HCT116 (cell line): ENCODE results near the gene RNF208. TPM values are rescaled to one million over a fixed set of nuclear protein-coding genes. Genes with fewer than 3 reads are reported as not detected.

ENCODE experiments used
- ATAC-seq: fragments of 200-7000 bp; cut with Tn5 transposase; 2 replicates; pipeline ENCODE4 v1.9.1; 2020; ENCODE audit warnings: mild to moderate bottlenecking, moderate library complexity
- BruUV-seq: library from RNA; stranded (reverse); fragments of 400-500 nt; replicated peaks from 2 replicates; lab custom pipeline; 2021; lab: Mats Ljungman, UMichigan
- CTCF ChIA-PET: fragments of 300-600 bp; sonication (Branson Sonifier 250); formaldehyde crosslinking; loops from one replicate; lab custom pipeline; 2021; ENCODE audit warnings: antibody characterized with exemption; lab: Charles Lee
- POLR2A ChIA-PET: fragments of 300-600, 350-600 bp; sonication (Branson Sonifier 250); formaldehyde crosslinking; loops from one replicate; lab custom pipeline; 2021; ENCODE audit warnings: antibody characterized with exemption; lab: Charles Lee
- RAD21 ChIA-PET, 2 experiments: fragments of 300-600 bp; sonication (Branson Sonifier 250); formaldehyde crosslinking; loops; one replicate each; lab custom pipeline; 2023; ENCODE audit warnings: low total read pairs in 2 of 2; ENCODE audit not compliant: uncharacterized antibody in 2 of 2, unreplicated experiment in 2 of 2, low non-redundant PET in 1 of 2; lab: Charles Lee
- DNase-seq: peaks from one replicate; pipeline ENCODE4 v3.0.0-alpha.2; 2010; ENCODE audit warnings: low read depth, low spot score
- H2AFZ ChIP-seq: fragments of 200-600 bp; shearing (Covaris generic), sonication (generic); 2 replicates; pipeline ENCODE4 v1.6.1; 2017; ENCODE audit warnings: low read depth, mixed run types, mixed read lengths, antibody characterized with exemption, low read length; ENCODE audit not compliant: poor library complexity, severe bottlenecking
- H3K27ac ChIP-seq: 2 replicates; pipeline ENCODE4 v1.5.1; 2012; ENCODE audit warnings: low read depth, low read length
- H3K27me3 ChIP-seq: fragments of 200-600 bp; sonication (generic); 2 replicates; pipeline ENCODE4 v1.6.1; 2016; ENCODE audit warnings: mixed run types, low read length, mixed read lengths; ENCODE audit not compliant: insufficient read depth
- H3K36me3 ChIP-seq, 2 experiments: fragments of 200-500 bp in 1 of 2; fragments of 200-600 bp in 1 of 2; sonication (Bioruptor generic) in 1 of 2; sonication (generic) in 1 of 2; 2 replicates each; pipeline versions ENCODE4 v1.5.1 to v1.6.1; 2014 to 2016; ENCODE audit warnings: low read length in 2 of 2, inconsistent platforms in 1 of 2, mixed read lengths in 1 of 2, mixed run types in 1 of 2; ENCODE audit not compliant: insufficient read depth in 2 of 2, control insufficient read depth in 1 of 2
- H3K4me1 ChIP-seq, 2 experiments: fragments of 200-600 bp in 1 of 2; sonication (generic) in 1 of 2; 2 replicates each; pipeline versions ENCODE4 v1.5.1 to v1.6.1; 2012 to 2017; ENCODE audit warnings: low read length in 2 of 2, inconsistent platforms in 1 of 2, mild to moderate bottlenecking in 1 of 2, mixed read lengths in 1 of 2, mixed run types in 1 of 2, moderate library complexity in 1 of 2; ENCODE audit not compliant: insufficient read depth in 2 of 2, control insufficient read depth in 1 of 2
- H3K4me2 ChIP-seq: fragments of 200-600 bp; sonication (generic); 2 replicates; pipeline ENCODE4 v1.6.1; 2017; ENCODE audit warnings: mixed run types, low read length, mixed read lengths
- H3K4me3 ChIP-seq, 2 experiments: fragments of 200-600 bp in 1 of 2; sonication (generic) in 1 of 2; replicated peaks in 1 of 2; 2 replicates each; pipeline ENCODE4 v1.5.1; 2011 to 2016; ENCODE audit warnings: low read length in 2 of 2, control low read depth in 1 of 2, low read depth in 1 of 2, mild to moderate bottlenecking in 1 of 2, mixed read lengths in 1 of 2, mixed run types in 1 of 2
- H3K79me2 ChIP-seq: fragments of 200-600 bp; sonication (generic); 2 replicates; pipeline ENCODE4 v1.6.1; 2017; ENCODE audit warnings: mild to moderate bottlenecking, mixed run types, low read length, moderate library complexity, mixed read lengths; ENCODE audit not compliant: insufficient read depth
- H3K9ac ChIP-seq: fragments of 200-600 bp; sonication (generic); 2 replicates; pipeline ENCODE4 v1.6.1; 2016; ENCODE audit warnings: low read length, mixed read lengths
- H3K9me2 ChIP-seq: fragments of 200-600 bp; sonication (generic), shearing (Covaris generic); 2 replicates; pipeline ENCODE4 v1.6.1; 2017; ENCODE audit warnings: mixed run types, mild to moderate bottlenecking, moderate library complexity; ENCODE audit not compliant: insufficient read depth
- H3K9me3 ChIP-seq, 2 experiments: fragments of 200-500 bp in 1 of 2; fragments of 200-600 bp in 1 of 2; sonication (Bioruptor generic) in 1 of 2; sonication (generic) in 1 of 2; 2 replicates each; pipeline ENCODE4 v1.6.1; 2014 to 2017; ENCODE audit warnings: low read length in 2 of 2, mixed read lengths in 2 of 2, inconsistent platforms in 1 of 2, low read depth in 1 of 2, mild to moderate bottlenecking in 1 of 2, mixed run types in 1 of 2, moderate library complexity in 1 of 2; ENCODE audit not compliant: control insufficient read depth in 1 of 2, insufficient read depth in 1 of 2
- H4K20me1 ChIP-seq: fragments of 200-600 bp; sonication (generic), shearing (Covaris generic); 2 replicates; pipeline ENCODE4 v1.6.1; 2017; ENCODE audit warnings: mixed run types, mild to moderate bottlenecking, moderate library complexity; ENCODE audit not compliant: insufficient read depth
- ATF3 ChIP-seq: IDR thresholded peaks from 2 replicates; pipeline ENCODE4 v1.6.1; 2012
- CBX3 ChIP-seq: IDR thresholded peaks from 2 replicates; pipeline ENCODE4 v1.6.1; 2012; ENCODE audit warnings: low read depth
- CEBPB ChIP-seq: IDR thresholded peaks from 2 replicates; pipeline ENCODE4 v1.6.1; 2012; ENCODE audit warnings: low read depth
- ELF1 ChIP-seq: IDR thresholded peaks from 2 replicates; pipeline ENCODE4 v1.6.1; 2012; ENCODE audit warnings: low read depth, borderline replicate concordance
- EZH2phosphoT487 ChIP-seq: fragments of 200-600 bp; IDR thresholded peaks from 2 replicates; pipeline ENCODE4 v1.6.1; 2018; ENCODE audit warnings: antibody characterized with exemption, borderline replicate concordance
- JUND ChIP-seq: IDR thresholded peaks from 2 replicates; pipeline ENCODE4 v1.6.1; 2012
- RAD21 ChIP-seq: IDR thresholded peaks from 2 replicates; pipeline ENCODE4 v1.6.1; 2012; ENCODE audit warnings: low read depth, mild to moderate bottlenecking
- REST ChIP-seq: IDR thresholded peaks from 2 replicates; pipeline ENCODE4 v1.6.1; 2012; ENCODE audit warnings: low read depth
- SIN3A ChIP-seq: IDR thresholded peaks from 2 replicates; pipeline ENCODE4 v1.6.1; 2012; ENCODE audit warnings: low read depth
- TCF7L2 ChIP-seq: IDR thresholded peaks from 2 replicates; pipeline ENCODE4 v1.7.0; 2011; ENCODE audit warnings: borderline replicate concordance, inconsistent platforms; ENCODE audit not compliant: insufficient read depth, insufficient read length; ENCODE audit errors: extremely low read depth
- YY1 ChIP-seq: IDR thresholded peaks from 2 replicates; pipeline ENCODE4 v1.6.1; 2011; ENCODE audit warnings: low read length, low read depth, moderate library complexity, mild to moderate bottlenecking; ENCODE audit not compliant: insufficient replicate concordance; ENCODE audit errors: extremely low read depth
- intact Hi-C: fragments of 100-400 bp; cut with micrococcal nuclease; formaldehyde crosslinking; loops from 2 replicates; pipeline ENCODE4 v1.10.0; 2022
- total RNA-seq: library from RNA; stranded (reverse); gene quantifications from one replicate; pipeline ENCODE4 v1.2.1, GENCODE V29; 2021; ENCODE audit not compliant: unreplicated experiment
- TF ChIP-seq, protein P1 (sequence below): IDR thresholded peaks from 2 replicates; pipeline ENCODE4 v1.6.1; 2012

RNF208 gene
- total RNA-seq, 1 experiment from 2014 or later: 26.1 TPM

- ChIA-PET CTCF (no interaction called here), POLR2A (no interaction called here), RAD21 (no interaction called here)
- intact Hi-C loops: no loop called here
- Histone ChIP-seq H3K4me3 (no peak overlapping the region), H4K20me1 (no peaks in the 10 kb centered on the region), H3K79me2 (no peaks in the 10 kb centered on the region), H3K4me1 (peaks cover 20 to 37% of the 10 kb centered on the region in 2 experiments), H3K9ac (no peak overlapping the region), H3K27ac (no peak overlapping the region), H3K4me2 (no peak overlapping the region), H3K9me3 (no peaks in the 10 kb centered on the region), H3K27me3 (no peaks in the 10 kb centered on the region), H3K9me2 (no peaks in the 10 kb centered on the region), H2AFZ (no peak overlapping the region), H3K36me3 (no peaks in the 10 kb centered on the region)
- TF ChIP-seq CEBPB (no peak), JUND (no peak), REST (no peak), TCF7L2 (no peak), SIN3A (no peak), CBX3 (no peak), RAD21 (no peak), ATF3 (no peak), YY1 (no peak), ELF1 (no peak), EZH2phosphoT487 (no peak)
- TF ChIP-seq, protein P1, sequence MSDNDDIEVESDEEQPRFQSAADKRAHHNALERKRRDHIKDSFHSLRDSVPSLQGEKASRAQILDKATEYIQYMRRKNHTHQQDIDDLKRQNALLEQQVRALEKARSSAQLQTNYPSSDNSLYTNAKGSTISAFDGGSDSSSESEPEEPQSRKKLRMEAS: no peak
- no TSS peak for BruUV-seq
- DNase-seq (no peak), ATAC-seq (no peak)
These were observed 9.5 kb upstream of the RNF208 start for GRCh38 chr9:137231372-137232039.
